AG09309 (cell line): Measurements from ENCODE around the gene SCYGR7.
"Not testable (repeated sequence)": the region's sequence is repeated elsewhere in the genome, so short reads cannot be mapped to it uniquely, and the experiment has no call there.

Experiments
- DNase-seq: peaks from one replicate; pipeline ENCODE4 v3.0.0-alpha.2; 2010; ENCODE audit warnings: low read depth
- H3K4me3 ChIP-seq: 2 replicates; pipeline ENCODE4 v1.5.1; 2011; ENCODE audit warnings: mild to moderate bottlenecking, low read depth, low read length, moderate library complexity; ENCODE audit not compliant: control insufficient read depth
- CTCF ChIP-seq: IDR thresholded peaks from 2 replicates; pipeline ENCODE4 v1.5.1; 2011; ENCODE audit warnings: mild to moderate bottlenecking, low read depth, low read length, inconsistent platforms; ENCODE audit not compliant: insufficient read depth, control insufficient read depth; ENCODE audit errors: missing control alignments

The SCYGR7 gene

GRCh38 chr2:227719641-227720040 lies 8.5 kb upstream of the SCYGR7 start:
- no peak for TF ChIP-seq CTCF
- no peak overlapping the region for H3K4me3 ChIP-seq
- no peak for DNase-seq

- no peak for DNase-seq
- no peak overlapping the region for H3K4me3 ChIP-seq
- no peak for TF ChIP-seq CTCF
Measured at GRCh38 chr2:227720680-227721079, 7.5 kb upstream of the SCYGR7 start.

- DNase-seq, H3K4me3 ChIP-seq: not testable (repeated sequence)
Measured at GRCh38 chr2:227722821-227723220, 5.3 kb upstream of the SCYGR7 start.

- no peak for TF ChIP-seq CTCF
- no peak for DNase-seq
- H3K4me3 ChIP-seq: no peak within 1 kb of the TSS
Measured at GRCh38 chr2:227724394-227725039, 3.6 kb upstream of the SCYGR7 start, which contains the start of gene SCYGR6. SCYGR6 (minus strand) TSS chr2:227724757; CDS start chr2:227724757, 0 bp downstream.

- no peak for TF ChIP-seq CTCF
- no peak for DNase-seq
- no peak overlapping the region for H3K4me3 ChIP-seq
Measured at GRCh38 chr2:227739351-227739750, 11.2 kb downstream of the SCYGR7 start.

- DNase-seq, H3K4me3 ChIP-seq: not testable (repeated sequence)
Measured at GRCh38 chr2:227740705-227741104, 12.6 kb downstream of the SCYGR7 start.

GRCh38 chr2:227745594-227745993 lies 17.5 kb downstream of the SCYGR7 start, which contains the start of gene SCYGR8:
SCYGR8 (plus strand) TSS chr2:227745894; CDS start chr2:227745894, 0 bp downstream.
- no peak for TF ChIP-seq CTCF
- no peak for DNase-seq
- H3K4me3 ChIP-seq: no peak within 1 kb of the TSS

- DNase-seq: no peak
- H3K4me3 ChIP-seq: no peak overlapping the region
Measured at GRCh38 chr2:227748079-227748478, 19.9 kb downstream of the SCYGR7 start.

GRCh38 chr2:227756261-227756660 lies 28.1 kb downstream of the SCYGR7 start:
- DNase-seq, H3K4me3 ChIP-seq: not testable (repeated sequence)

More at GRCh38 chr2:227748079-227748478, 19.9 kb downstream of the SCYGR7 start:
- peak; percentile 11 for TF ChIP-seq CTCF
